Cardiac fibroblast (primary cell): ENCODE data around the gene SLC6A17.

Experiments
- DNase-seq, 2 donors: peaks; one replicate each; pipeline versions ENCODE4 v3.0.0 to v3.0.0-alpha.2; 2010; ENCODE audit warnings: low read depth in 2 of 2
- H3K4me3 ChIP-seq, 2 donors: replicated peaks in 1 of 2; 1 replicate in 1 of 2; 2 replicates in 1 of 2; pipeline ENCODE4 v1.5.1; 2011; ENCODE audit warnings: low read depth in 2 of 2, low read length in 2 of 2, mild to moderate bottlenecking in 2 of 2, moderate library complexity in 1 of 2
- TF ChIP-seq, protein P1 (sequence below): IDR thresholded peaks from one replicate; pipeline ENCODE4 v1.5.1; 2011; ENCODE audit warnings: low read depth, mild to moderate bottlenecking, low read length, inconsistent platforms

Gene SLC6A17

DNA sequence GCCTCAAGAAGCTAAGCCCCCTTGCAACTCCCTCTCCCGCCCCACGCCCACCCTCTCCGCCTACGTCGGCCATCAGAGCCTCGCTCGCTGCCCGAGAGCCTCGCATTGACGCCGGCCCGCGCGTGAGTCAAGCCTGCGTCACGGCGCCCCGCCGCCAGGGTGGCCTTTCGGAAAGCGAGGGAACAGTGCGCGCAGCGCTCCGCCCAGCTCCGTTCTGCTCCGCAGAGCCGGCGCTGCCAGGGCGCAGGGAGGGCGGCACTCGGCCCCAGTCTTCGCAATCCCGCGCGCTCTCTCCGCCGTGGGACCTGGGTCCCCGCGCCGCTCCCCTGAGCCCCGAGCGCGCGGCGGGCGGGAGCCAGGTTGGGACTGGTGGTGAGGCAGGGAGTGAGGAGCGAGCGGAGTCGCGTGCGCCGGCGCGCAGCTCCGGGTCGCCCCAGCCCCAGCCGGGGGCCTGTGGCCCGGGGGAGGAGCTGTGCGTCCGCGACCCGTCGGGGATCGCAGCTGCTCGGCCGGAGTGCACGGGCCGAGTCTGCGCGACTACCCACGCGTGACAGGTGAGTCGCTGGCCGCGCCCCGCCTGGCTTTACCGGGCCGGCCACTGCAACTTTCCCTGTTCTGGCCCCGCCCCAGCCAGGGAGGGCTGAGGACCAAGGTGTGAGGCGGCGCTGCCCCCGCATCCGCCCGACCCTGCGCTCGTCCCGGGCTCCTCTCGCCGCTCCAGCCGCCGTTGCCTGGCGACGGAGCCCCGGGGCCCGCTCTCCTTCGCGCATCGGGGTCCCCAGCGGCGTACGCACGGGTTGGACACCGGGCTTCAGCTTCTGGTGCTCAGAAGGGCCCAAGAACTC is at the start of gene SLC6A17:
Gene SLC6A17, plus strand, starts transcription at position 165 of the 845 bp plus-strand sequence. CDS start 16,436 bp downstream, outside the sequence.
- peak within 1 kb of the TSS in 1 of 2 donors; percentile 32 for H3K4me3 ChIP-seq
- TF ChIP-seq, protein P1, sequence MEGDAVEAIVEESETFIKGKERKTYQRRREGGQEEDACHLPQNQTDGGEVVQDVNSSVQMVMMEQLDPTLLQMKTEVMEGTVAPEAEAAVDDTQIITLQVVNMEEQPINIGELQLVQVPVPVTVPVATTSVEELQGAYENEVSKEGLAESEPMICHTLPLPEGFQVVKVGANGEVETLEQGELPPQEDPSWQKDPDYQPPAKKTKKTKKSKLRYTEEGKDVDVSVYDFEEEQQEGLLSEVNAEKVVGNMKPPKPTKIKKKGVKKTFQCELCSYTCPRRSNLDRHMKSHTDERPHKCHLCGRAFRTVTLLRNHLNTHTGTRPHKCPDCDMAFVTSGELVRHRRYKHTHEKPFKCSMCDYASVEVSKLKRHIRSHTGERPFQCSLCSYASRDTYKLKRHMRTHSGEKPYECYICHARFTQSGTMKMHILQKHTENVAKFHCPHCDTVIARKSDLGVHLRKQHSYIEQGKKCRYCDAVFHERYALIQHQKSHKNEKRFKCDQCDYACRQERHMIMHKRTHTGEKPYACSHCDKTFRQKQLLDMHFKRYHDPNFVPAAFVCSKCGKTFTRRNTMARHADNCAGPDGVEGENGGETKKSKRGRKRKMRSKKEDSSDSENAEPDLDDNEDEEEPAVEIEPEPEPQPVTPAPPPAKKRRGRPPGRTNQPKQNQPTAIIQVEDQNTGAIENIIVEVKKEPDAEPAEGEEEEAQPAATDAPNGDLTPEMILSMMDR: no peak
- peak; percentile 28 to 67 for DNase-seq

DNA sequence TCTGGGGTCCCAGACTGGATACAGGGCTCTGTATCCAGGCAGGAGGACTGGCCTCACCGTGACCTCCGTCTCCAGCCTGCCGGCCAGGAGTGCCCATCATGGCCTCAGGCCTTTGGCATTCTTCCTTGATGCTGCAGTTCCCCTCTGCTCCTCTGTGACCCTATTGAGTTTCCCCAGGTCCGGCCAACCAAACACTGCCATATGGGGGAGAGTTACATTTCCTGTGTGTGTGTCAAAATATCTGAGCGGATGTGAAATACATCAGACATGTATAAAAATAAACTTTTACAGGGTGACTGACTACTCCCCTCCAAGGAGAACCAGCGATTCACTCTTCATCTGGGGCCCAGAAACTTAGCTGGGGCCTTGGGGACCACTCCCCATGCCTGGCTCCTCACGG is 48.2 kb upstream of the SLC6A17 start:
- DNase-seq: peak; percentile 26 to 31
- H3K4me3 ChIP-seq: no peak overlapping the region
- TF ChIP-seq, protein P1: no peak

DNA sequence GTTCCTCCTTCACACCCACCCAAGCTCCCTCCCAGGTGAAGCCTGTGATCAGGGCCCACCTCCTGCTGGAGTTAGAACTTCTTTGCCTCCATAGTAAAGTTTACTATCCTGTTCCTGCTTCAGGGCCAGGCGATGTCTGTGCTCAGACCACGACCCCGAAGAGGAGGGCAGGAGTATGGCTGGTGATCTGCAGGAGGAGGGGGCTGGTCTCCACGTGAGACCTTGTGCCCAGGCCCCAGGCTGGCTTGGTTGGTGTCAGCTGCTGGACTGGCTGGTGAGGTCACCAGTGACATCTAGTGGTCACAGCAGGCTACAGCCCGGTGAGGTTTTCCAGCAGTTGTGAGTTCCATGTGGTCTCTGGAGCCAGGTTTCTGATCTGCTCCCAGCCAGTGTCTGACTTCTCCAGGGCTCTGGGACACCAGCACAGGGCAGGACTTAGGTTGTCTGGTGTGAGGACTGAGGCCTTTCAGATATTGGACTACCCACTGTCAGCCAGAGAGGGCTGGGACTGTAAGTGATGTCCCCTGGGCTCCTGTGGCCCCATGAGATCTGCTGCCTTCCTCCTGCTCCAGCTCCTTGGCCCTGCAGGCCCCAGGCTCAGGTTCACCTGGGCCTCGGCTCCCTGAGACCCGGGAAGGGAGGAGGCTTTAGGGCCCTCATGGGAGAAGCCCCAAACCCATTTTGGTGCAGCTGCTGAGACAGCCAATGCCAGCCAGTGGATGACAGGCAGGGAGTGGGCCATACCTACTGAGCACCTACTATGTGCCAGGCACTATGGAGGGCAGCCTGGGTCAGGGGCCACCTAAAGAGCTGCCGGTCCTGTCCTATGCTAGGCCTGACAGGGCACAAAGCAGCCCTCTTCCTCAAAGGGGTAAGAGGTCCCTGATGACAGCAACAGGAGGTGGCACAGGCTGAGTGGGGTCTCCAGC is 44.0 kb upstream of the SLC6A17 start:
- DNase-seq: peak; percentile 71 to 78
- H3K4me3 ChIP-seq: no peak overlapping the region
- TF ChIP-seq, protein P1: peak; percentile 98

DNA sequence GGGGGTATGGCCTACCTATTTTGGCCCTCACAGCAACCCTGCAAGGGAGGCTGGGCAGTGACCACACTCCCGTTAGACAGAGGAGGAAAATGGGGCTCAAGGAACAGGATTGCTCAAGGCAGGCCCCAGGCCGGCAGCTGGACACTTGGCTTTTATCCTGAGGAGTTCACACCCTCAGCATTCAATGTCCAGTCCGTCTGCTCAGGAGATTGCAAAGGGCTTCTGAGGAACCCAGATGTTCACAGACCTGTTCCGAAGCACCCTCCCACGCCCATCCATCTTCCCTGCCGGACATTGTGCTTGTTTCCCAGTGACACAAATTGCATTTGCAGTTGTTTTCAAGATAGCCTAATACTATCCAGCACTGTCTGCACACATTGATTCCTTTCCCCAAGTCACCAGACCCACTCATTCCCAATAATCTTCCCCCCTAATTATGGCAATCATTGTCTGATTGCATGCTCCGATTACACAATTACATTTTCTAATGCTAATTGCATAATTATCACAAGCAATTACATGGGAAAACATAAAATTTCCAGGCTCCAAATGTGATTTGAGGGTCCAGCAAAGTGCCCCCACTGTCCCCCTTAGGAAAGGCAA is 42.3 kb upstream of the SLC6A17 start:
- TF ChIP-seq, protein P1: no peak
- no peak for DNase-seq
- no peak overlapping the region for H3K4me3 ChIP-seq

DNA sequence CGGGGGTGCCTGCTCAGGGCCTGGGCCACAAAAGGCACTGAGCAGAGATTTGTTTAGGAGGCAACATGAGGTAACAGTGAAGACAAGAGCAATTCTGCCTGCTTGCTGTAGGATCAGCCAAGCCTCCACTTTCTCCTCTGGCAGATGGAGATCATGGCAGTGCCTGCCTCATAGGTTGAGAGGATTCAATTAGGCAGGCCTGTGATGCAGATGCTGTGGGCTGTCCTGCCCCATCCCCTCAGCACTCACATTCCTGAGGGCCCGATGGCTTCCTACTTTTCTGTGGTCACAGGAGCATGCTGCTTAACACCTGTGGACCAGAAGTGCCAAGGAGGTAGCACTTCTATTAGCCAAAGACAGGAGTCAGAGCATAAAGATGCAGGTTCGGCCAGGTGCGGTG is 39.2 kb upstream of the SLC6A17 start:
- DNase-seq: no peak
- no peak overlapping the region for H3K4me3 ChIP-seq

DNA sequence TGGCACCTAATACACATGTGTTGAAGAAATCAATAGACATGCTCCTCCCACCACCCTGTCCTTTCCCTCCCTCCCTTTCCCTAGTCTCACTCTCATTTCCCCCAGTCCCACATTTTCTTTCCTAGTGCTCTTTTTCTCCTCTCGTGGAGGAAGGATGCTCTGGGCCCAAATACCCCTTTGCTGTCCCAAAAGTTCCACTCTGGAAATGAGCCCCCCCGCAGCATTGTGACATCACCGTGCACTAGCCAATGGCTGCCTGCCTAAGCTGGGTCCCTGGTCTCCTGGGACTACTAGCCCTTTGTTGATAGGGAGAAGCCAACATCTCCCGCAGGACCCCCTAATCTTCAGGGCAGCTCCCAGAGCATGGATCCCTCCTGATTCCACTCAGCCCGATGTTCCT is 38.2 kb upstream of the SLC6A17 start, which contains the start of gene UBL4B:
Gene UBL4B, plus strand, starts transcription at position 301 of the 400 bp plus-strand sequence. Its CDS starts 92 bp downstream, at position 393.
- H3K4me3 ChIP-seq: no peak within 1 kb of the TSS
- TF ChIP-seq, protein P1: no peak
- DNase-seq: no peak

More for the DNA sequence above, 39.2 kb upstream of the SLC6A17 start:
- TF ChIP-seq, protein P1: no peak
